ENCODE data around the gene TRIM41.

- no peak for TF ChIP-seq CREB1 (CRISPR knock-in tag; IDR thresholded peaks at IDR 0.05; ENCODE audit: low read depth)
- TF ChIP-seq EZH2 (IDR thresholded peaks at IDR 0.05; ENCODE audit: low read depth, unreplicated experiment): no peak
- no peak for TF ChIP-seq CTCF (conservative IDR thresholded peaks at IDR 0.05; ENCODE audit: low read depth in 2 of 2)
Measured at GRCh38 chr5:181218795-181219124, 4.3 kb upstream of the TRIM41 start.

Measured in GM23338 (cell line).